Muscle of leg (tissue), 11 donors: ENCODE data around the gene SLITRK3. TPM values are rescaled to one million over a fixed set of nuclear protein-coding genes. Genes with fewer than 3 reads are reported as not detected.

ENCODE experiments used
- DNase-seq: peaks from one replicate; pipeline ENCODE4 v3.0.0; 2013
- H3K27ac ChIP-seq: one replicate; pipeline ENCODE4 v1.5.1; 2013; ENCODE audit warnings: mild to moderate bottlenecking, low read length, control low read depth
- H3K27me3 ChIP-seq: one replicate; pipeline ENCODE4 v1.6.1; 2013; ENCODE audit warnings: low read length; ENCODE audit not compliant: control insufficient read depth, insufficient read depth
- H3K36me3 ChIP-seq: one replicate; pipeline ENCODE4 v1.6.1; 2013; ENCODE audit warnings: low read length; ENCODE audit not compliant: control insufficient read depth, insufficient read depth
- H3K4me1 ChIP-seq: one replicate; pipeline ENCODE4 v1.6.1; 2013; ENCODE audit warnings: low read length; ENCODE audit not compliant: control insufficient read depth, insufficient read depth
- H3K4me3 ChIP-seq: one replicate; pipeline ENCODE4 v1.5.1; 2013; ENCODE audit warnings: low read length, control low read depth
- H3K9me3 ChIP-seq: replicated peaks from 2 replicates; pipeline ENCODE4 v1.6.1; 2013; ENCODE audit warnings: low read depth, low read length; ENCODE audit not compliant: control insufficient read depth
- WGBS: methylation state at CpG from one replicate; pipeline ENCODE4 v1.1.5; 2013; ENCODE audit warnings: missing lambda C conversion rate; ENCODE audit not compliant: insufficient coverage; 5-methylcytosine and 5-hydroxymethylcytosine counted together
- polyA plus RNA-seq, 8 donors: library from polyadenylated mRNA; unstranded; fragments of 120-200 nt; gene quantifications; one replicate each; pipeline versions ENCODE4 v1.2.1 to v1.2.3, GENCODE V29; 2013; ENCODE audit warnings: inconsistent platforms in 1 of 8, low replicate concordance in 1 of 8; ENCODE audit not compliant: insufficient read length in 8 of 8, insufficient read depth in 1 of 8
- total RNA-seq: library from RNA; stranded (reverse); fragments of 120-200 nt; gene quantifications from one replicate; pipeline ENCODE4 v1.2.4, GENCODE V29; 2013

Gene SLITRK3
- total and polyA plus RNA-seq, 9 donors = 0.27 to 3.5 (median 0.98) TPM

DNA sequence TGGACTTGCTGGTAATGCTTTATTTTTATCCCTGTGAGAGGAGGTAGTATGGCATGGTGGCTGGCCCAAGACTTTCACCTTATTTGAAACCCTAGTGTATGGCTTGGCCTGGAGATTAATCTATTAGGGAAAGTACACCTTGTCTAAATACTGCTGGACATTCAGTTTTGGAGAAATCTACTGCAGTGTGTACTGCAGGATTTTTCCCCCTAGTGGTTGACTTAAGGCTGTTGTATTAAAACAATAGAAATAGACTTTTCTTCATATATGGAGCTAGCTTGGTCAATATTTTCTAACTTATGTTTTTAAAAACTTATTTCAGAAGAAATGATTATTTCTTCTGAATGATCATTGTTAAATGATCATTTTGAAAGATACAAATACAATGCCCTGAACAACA lies 13.9 kb upstream of the SLITRK3 start:
- no peak for DNase-seq
- H3K36me3 ChIP-seq = no peaks in the 10 kb centered on the region
- no peaks in the 10 kb centered on the region for H3K27me3 ChIP-seq
- no peaks in the 10 kb centered on the region for H3K9me3 ChIP-seq
- H3K4me1 ChIP-seq = peaks cover 4% of the 10 kb centered on the region
- H3K4me3 ChIP-seq = no peak overlapping the region
- H3K27ac ChIP-seq = no peak overlapping the region

DNA sequence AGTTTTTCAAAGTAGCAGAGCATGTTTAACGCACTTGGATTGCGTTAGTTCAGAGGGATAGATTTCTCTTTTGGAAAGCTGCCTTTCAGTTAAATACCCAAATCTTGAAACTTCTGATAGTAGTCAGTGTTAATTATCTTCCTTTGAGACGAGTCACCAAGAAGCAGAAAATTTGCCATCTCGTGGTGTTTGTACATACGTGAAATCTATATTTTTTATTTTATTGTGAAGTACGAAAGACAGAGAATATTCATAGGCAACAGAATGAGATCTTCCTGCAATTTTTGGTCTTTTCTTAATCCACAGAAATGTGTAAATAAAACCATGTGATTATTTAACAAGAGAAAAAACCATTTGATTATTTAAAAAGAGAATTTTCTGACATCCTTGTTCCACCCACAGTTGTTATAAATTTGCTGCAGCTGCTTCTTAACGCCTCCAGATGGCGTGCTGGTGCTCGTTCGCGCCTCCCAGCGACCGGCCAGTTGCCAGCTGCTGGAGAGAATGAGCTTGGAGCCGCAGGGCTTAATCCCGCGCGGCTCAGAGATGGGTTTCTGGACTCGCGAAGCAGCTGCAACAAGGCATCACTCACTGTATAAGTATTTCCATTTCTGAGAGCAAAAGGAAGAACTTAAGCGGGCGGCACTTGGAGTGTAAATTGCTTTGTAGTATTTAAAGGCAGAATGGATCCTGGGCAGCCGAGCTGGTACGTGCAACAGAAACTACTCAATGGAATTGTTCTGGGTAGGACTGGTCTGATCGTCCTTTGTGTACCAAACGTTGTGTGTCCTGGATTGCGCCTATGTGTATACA lies 10.5 kb upstream of the SLITRK3 start:
- WGBS = under 1% methylated on average over 11 of the region's 26 CpGs
- H3K9me3 ChIP-seq = no peaks in the 10 kb centered on the region
- DNase-seq = peak; percentile 94
- H3K27ac ChIP-seq = no peak overlapping the region
- H3K27me3 ChIP-seq = no peaks in the 10 kb centered on the region
- peaks cover under 1% of the 10 kb centered on the region for H3K4me1 ChIP-seq
- peak overlapping the region; percentile 36 for H3K4me3 ChIP-seq
- no peaks in the 10 kb centered on the region for H3K36me3 ChIP-seq

DNA sequence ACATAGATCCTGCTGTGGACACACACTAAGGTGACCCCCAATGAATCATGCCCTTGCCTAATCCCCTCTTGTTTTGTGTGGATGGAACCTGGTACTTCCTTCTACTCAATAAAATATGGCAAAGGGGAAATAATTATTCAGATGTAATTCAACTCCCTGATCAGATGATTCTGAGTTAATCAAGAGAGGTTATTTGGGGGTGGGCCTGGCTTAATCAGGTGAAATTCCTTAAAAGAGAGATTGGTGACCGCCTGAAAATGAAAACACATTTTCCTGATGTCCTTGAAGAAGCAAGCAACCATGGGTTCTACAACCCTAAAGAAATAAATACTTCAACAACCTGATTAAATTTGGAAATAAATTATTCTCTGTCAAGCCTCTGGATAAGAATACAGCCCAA lies 8.3 kb upstream of the SLITRK3 start:
- Histone ChIP-seq H3K36me3 (no peaks in the 10 kb centered on the region), H3K9me3 (no peaks in the 10 kb centered on the region), H3K27me3 (no peaks in the 10 kb centered on the region), H3K27ac (no peak overlapping the region), H3K4me3 (no peak overlapping the region), H3K4me1 (no peaks in the 10 kb centered on the region)
- no CpG with 5 or more reads among the region's 1 CpG for WGBS
- no peak for DNase-seq

DNA sequence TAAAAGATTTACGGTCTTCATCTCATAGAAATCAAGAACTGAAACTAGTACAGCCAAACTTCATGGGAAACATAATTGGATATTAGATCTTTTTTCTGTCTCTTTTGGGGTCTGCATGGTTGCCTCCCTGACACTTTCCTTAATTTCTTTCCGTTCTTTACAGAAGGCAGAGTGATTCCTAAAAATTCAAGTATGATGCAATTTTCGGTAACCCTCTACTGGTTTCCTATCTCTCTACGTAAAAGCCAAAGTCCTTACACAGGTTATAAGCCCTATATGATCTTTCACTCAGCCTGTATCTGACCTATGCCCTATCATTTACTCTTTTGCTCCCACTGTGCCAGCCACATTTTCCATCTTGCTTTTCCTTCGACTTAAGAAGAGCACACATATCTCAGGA lies 6.8 kb upstream of the SLITRK3 start:
- H3K27ac ChIP-seq = no peak overlapping the region
- DNase-seq = no peak
- 82% methylated on average over 4 of the region's 5 CpGs for WGBS
- no peaks in the 10 kb centered on the region for H3K9me3 ChIP-seq
- no peaks in the 10 kb centered on the region for H3K4me1 ChIP-seq
- no peaks in the 10 kb centered on the region for H3K36me3 ChIP-seq
- H3K4me3 ChIP-seq = no peak overlapping the region
- no peaks in the 10 kb centered on the region for H3K27me3 ChIP-seq

GRCh38 chr3:165201964-165202363 lies 5.8 kb upstream of the SLITRK3 start:
- Histone ChIP-seq H3K36me3 (no peaks in the 10 kb centered on the region), H3K9me3 (no peaks in the 10 kb centered on the region), H3K27me3 (peaks cover 3% of the 10 kb centered on the region), H3K27ac (no peak overlapping the region), H3K4me1 (peaks cover 3% of the 10 kb centered on the region), H3K4me3 (no peak overlapping the region)
- WGBS = no CpG with 5 or more reads among the region's 2 CpGs
- no peak for DNase-seq

GRCh38 chr3:165197481-165197800 lies 1.3 kb upstream of the SLITRK3 start:
- no peaks in the 10 kb centered on the region for H3K9me3 ChIP-seq
- no CpG with 5 or more reads among the region's 3 CpGs for WGBS
- no peak for DNase-seq
- H3K27ac ChIP-seq = no peak overlapping the region
- peaks cover 33% of the 10 kb centered on the region for H3K4me1 ChIP-seq
- H3K36me3 ChIP-seq = no peaks in the 10 kb centered on the region
- H3K4me3 ChIP-seq = no peak overlapping the region
- peaks cover 49% of the 10 kb centered on the region for H3K27me3 ChIP-seq

DNA sequence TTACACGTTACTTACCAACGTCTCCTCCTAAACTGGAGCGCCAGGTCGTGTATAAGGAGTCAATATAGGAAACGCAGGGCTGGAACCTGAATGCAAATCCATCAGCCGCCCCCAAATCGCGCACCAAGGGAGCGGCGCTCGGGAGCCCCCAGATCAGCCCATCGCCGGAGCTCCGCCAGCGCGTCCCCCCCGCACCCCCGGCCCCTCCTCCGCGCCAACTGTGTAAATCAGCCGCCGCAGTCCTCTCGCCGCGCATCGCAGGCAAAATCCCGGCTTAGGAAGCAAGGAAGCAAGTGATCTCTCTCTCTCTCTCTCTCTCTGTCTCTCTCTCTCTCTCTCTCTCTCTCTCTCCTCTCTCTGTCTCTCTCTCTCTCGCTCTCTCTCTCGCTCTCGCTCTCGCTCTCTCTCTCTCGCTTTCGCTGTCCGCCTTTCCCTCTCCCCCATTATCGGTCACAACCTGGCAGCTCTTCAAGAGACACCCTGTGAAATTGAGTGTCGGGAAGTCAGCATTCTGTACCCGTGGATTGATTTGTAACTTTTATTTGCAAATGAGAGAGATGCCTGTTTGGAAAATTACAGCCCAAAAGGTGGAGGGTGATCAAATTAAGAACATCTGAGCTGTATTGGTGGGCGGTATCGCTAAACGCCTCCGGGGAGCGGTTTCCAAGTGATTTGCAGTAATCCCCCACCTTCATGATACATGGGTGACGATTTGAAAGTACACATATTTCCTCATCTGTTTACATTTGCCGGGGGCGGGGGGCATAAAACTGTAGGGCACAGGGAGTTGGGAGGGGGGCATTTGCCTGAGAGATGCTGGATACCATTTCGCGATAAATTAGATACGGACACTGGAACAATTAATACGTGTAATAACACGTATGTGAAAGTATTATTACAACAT lies 645 bp upstream of the SLITRK3 start:
- DNase-seq = peak; percentile 43

GRCh38 chr3:165195241-165195639 lies 944 bp downstream of the SLITRK3 start:
- Histone ChIP-seq H3K27me3 (peaks cover 49% of the 10 kb centered on the region), H3K4me1 (peaks cover 33% of the 10 kb centered on the region), H3K4me3 (peak overlapping the region; percentile 51), H3K27ac (no peak overlapping the region), H3K36me3 (no peaks in the 10 kb centered on the region), H3K9me3 (no peaks in the 10 kb centered on the region)
- WGBS = 5% methylated on average over 11 of the region's 18 CpGs
- DNase-seq = peak; percentile 11

More for the DNA sequence above, 645 bp upstream of the SLITRK3 start:
- Histone ChIP-seq H3K27ac (no peak overlapping the region), H3K9me3 (no peaks in the 10 kb centered on the region), H3K4me1 (peaks cover 33% of the 10 kb centered on the region), H3K36me3 (no peaks in the 10 kb centered on the region), H3K4me3 (peak overlapping the region; percentile 51), H3K27me3 (peaks cover 49% of the 10 kb centered on the region)
- 0% methylated on average over 17 of the region's 50 CpGs for WGBS

GRCh38 chr3:165194511-165195240 lies 1.5 kb downstream of the SLITRK3 start:
- Histone ChIP-seq H3K4me3 (peak overlapping the region; percentile 51), H3K27ac (no peak overlapping the region), H3K9me3 (no peaks in the 10 kb centered on the region), H3K4me1 (peaks cover 33% of the 10 kb centered on the region), H3K36me3 (no peaks in the 10 kb centered on the region), H3K27me3 (peaks cover 49% of the 10 kb centered on the region)
- peak; percentile 9 for DNase-seq
- 0% methylated on average over 6 of the region's 22 CpGs for WGBS
